NOMO-1 treated with dmso at 0.1 percent for 144 hours (cell line): ENCODE measurements around the gene CDK5RAP3.
"Not testable (repeated sequence)": the region's sequence is repeated elsewhere in the genome, so short reads cannot be mapped to it uniquely, and the experiment has no call there.

Experiments used
- DNase-seq: peaks from one replicate; lab custom pipeline; 2025; ENCODE audit not compliant: unreplicated experiment; lab: John Stamatoyannopoulos, UW

CDK5RAP3 gene, protein sequence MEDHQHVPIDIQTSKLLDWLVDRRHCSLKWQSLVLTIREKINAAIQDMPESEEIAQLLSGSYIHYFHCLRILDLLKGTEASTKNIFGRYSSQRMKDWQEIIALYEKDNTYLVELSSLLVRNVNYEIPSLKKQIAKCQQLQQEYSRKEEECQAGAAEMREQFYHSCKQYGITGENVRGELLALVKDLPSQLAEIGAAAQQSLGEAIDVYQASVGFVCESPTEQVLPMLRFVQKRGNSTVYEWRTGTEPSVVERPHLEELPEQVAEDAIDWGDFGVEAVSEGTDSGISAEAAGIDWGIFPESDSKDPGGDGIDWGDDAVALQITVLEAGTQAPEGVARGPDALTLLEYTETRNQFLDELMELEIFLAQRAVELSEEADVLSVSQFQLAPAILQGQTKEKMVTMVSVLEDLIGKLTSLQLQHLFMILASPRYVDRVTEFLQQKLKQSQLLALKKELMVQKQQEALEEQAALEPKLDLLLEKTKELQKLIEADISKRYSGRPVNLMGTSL

DNA sequence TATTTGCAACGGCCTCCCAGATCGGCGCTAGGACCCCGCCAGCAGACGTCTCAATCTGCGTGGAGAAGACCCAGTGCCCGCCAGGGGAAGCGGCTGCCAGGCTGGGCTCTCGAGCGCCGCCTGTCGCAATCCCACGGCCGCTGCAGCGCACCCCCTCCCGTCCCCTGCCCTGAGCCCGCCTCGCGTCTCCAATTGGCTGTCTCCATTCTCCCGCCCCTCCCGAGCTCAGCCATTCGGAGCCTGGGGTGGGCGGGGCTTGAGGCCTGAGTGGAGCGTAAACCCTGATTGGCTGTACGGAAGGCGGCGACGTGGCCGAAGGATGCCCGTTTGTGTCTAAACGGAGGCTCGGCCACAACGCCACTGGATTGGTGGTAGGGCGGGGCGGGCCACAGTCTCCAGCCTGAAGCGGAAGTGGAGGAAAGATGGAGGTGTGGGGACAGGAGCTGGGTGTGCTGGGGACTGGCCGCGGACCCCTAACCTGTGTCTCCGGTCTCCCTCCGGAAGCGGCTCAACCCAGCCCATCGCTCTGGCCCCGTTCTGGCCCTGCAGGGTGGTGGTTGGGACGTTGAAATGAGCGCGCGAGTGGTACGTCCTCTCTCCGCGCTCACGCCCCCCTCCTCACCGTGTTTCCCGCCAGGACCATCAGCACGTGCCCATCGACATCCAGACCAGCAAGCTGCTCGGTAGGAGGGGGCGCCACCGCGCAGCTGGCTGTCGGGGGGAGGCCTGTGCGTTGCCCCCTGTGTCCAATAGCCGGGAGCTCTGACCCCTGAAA, at the start of gene CDK5RAP3:
CDK5RAP3 (plus strand) TSS at position 389 of the 775 bp plus-strand sequence; CDS start at position 423, 34 bp downstream.
- DNase-seq: peak; percentile 99

DNA sequence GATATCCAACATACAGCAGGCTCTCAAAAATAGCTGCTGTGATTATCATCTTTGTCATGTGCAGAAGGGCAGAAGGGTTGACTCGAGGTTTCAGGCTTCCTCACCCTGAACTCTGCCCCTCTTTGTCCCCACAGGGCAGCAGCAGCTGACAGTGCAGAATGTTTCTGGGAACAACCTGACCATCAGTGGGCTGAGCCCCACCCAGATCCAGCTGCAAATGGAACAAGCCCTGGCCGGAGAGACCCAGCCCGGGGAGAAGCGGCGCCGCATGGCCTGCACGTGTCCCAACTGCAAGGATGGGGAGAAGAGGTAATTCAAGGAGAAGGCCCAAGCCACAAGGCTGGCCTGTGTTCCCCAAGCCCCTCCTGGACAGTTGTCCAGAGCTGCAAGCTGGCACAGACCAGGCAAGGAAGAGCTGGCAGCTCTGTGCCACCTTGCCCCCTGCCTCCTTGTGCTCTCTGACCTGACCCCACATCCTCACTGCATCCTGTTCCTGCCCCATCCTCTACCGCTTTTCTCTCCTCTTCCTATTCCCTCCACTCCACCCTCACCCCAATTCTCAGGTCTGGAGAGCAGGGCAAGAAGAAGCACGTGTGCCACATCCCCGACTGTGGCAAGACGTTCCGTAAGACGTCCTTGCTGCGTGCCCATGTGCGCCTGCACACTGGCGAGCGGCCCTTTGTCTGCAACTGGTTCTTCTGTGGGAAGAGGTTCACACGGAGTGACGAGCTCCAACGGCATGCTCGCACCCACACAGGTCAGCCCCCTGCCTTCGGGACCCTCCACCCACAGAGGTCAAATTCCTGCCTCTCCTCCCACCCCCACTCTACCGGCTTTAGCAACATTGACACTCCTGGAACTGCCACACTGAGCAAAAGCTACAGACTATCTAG, 45.9 kb upstream of the CDK5RAP3 start:
- no peak for DNase-seq

DNA sequence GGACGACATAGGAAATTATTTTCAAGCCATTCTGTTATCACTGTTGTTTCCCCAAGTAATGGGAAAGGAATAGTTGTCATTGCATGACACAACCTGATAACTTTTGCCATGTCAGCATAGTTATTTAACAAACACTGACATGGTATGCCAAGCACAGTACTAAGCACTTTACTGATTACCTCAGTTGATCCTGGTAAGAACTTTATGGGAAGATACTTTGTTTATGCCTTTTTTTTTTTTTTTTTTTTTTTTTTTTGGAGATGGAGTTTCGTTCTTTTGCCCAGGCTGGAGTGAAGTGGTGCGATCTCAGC, 45.3 kb upstream of the CDK5RAP3 start:
- DNase-seq: no peak

DNA sequence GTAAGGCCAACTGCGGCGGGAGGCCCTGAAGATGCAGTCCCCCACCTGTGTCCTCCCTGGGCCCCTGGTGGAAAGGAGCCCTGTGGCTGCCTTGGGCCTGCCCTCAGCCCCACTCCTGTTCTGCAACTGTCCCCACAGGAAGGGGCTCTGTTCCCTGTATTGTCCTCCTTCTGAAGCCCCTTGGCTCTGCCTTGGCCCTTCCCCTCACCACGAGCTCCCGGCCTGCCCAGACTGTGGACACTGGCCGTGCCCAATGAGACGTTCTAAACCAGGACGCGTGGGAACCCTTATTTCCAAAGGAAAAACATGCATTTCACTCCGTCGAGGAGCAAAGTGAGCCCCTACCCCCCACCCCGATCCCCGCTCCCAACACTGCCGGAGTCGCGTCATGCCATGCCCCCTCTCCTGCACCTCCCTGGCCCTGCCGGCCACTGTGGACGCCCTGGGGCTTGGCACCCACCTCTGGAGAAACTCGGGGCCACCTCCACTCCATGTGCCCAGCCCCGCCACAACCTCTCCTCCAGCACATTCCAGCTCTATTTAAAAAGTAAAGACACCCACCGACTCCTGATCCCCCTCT, 43.0 kb upstream of the CDK5RAP3 start:
- DNase-seq: no peak

DNA sequence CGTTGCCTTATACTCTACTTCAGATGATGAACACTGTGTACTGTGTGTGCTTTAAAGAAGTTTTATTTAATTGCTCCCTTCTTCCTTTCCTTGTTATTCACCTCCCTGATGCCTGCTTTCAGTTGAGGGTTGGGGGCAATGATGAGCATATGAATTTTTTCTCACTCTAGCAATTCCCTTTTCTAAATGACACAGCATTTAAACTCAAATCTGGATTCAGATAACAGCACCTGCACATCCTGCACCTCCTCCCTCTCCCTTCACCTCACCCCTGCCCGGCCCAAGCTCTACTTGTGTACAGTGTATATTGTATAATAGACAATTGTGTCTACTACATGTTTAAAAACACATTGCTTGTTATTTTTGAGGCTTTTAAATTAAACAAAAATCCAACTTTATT, 42.5 kb upstream of the CDK5RAP3 start:
- DNase-seq: no peak

DNA sequence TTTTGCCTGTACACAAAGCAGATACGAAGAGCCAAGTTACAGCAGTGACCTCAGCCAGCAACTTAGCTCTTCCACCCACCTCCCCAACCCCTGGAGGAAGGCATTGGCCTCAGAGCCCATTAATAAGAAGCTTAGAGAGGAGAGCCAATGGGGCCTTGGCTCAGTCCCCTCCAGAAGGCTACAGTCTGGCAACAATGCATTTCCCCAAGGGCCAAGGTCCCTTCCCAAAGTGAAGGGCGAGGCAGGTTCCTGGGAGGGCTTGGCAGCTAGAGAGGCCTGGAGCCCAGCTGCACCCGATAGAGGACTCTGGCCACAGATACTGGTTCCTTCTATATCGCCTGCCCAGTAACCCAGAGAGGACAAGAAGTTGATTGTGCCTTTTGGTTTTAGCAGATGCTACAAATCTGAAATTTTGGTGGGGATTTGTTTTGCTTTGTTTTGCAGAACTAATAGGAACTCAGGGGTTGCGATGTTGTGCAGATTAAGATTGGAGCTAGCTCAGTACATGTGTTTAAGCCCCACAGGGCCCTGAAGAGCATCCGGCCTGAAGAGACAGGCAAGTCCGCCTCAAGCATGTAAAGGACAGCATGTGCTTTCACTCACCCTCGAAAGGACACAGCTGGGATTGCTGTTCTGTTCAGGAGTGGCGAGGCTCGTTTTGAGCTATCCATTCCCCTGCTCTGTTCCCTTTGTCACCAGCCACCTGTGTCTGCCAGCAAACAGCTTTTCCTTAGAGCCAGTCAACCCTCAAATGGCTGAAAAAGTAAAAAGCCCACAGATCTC, 41.5 kb upstream of the CDK5RAP3 start:
- DNase-seq: no peak

DNA sequence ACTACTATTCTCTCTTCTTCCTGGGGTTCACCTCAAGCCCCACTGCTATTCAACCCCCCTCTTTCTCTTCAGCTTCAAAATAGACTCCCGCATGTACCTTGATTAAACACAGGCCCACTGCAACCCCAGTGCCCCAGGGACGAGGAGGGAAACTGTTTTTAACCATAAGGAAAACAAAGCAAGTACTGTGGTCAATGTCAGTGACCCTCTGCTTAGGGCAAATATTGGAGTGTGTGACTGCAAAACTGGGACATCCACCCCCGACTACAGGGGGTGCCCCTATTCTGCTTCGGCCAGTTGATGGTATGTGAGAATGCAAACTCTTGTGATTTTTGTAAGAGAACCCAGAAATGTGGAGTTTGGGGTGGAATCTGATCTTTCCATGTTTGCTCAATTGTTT, 39.1 kb upstream of the CDK5RAP3 start:
- no peak for DNase-seq

DNA sequence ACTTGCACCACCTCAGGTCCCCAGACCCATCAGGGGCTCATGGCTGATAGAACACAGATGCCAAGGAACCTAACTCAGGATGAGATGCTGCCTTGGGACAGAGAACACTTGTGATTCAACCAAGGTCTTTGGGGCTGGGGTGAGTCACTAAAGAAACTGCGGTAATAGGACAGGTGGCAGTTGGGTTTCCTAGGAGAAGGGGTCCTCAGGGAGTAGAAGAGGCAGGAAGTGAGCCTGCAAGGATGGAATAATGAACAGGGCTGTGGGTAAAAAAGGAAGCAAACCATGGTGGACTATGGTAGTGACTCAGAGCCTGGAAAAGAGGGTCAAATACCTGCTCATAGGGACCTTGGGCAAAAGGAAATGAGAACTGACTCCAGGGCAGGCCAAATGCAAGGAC, 36.1 kb upstream of the CDK5RAP3 start:
- DNase-seq: no peak

DNA sequence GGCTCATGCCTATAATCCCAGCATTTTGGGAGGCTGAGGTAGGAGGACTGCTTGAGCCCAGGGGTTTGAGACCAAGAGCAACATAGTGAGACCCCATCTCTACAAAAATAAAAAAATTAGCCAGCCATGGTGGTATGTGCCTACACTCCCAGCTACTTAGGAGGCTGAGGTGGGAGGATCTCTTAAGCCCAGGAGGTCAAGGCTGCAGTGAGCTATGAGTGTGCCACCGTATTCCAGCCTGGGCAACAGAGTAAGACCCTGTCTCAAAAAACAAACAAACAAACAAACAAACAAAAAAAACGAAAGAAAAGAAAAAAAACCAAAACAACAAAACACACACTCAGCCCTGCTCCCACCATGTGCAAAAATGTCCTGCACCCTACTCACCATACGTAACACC, 35.4 kb upstream of the CDK5RAP3 start:
- not testable (repeated sequence) for DNase-seq

DNA sequence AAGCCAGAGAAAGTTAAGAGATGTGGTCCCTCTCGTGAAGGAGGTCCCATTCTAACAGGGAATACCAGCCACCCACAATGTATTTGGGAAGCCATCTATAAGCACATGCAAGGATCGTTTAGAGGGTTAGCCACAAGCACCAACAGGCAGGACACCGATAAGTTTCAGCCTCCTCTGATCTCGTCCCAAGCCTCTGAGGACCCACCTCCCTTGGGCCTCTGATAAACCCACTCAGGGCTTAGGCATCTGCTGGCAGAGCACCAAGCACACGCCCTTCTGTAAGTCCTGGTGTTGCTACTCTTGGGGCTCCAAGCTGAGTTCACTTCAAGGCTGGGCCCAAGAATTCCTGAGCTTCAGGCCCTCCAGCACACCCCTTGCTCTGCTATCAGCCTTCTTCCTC, 35.0 kb upstream of the CDK5RAP3 start:
- no peak for DNase-seq

DNA sequence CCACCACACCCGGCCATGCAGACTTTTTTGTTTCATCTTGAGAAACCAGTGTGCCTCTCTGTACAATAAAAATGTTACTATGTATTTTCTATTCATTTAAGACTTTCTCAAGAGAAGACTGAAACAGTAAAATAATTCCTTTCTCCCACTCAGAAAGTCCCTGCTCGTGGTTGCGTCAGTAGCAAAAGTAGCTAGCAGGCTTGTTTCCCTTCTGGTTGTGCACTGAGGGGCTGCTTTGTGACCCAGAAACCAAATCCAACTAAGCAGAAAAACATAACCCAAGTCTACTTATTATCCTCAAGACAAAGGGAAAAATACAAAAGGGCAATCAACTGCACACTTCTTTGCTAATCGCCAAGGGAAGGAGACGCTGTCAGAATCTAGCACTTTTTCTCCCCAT, 33.0 kb upstream of the CDK5RAP3 start:
- DNase-seq: no peak

DNA sequence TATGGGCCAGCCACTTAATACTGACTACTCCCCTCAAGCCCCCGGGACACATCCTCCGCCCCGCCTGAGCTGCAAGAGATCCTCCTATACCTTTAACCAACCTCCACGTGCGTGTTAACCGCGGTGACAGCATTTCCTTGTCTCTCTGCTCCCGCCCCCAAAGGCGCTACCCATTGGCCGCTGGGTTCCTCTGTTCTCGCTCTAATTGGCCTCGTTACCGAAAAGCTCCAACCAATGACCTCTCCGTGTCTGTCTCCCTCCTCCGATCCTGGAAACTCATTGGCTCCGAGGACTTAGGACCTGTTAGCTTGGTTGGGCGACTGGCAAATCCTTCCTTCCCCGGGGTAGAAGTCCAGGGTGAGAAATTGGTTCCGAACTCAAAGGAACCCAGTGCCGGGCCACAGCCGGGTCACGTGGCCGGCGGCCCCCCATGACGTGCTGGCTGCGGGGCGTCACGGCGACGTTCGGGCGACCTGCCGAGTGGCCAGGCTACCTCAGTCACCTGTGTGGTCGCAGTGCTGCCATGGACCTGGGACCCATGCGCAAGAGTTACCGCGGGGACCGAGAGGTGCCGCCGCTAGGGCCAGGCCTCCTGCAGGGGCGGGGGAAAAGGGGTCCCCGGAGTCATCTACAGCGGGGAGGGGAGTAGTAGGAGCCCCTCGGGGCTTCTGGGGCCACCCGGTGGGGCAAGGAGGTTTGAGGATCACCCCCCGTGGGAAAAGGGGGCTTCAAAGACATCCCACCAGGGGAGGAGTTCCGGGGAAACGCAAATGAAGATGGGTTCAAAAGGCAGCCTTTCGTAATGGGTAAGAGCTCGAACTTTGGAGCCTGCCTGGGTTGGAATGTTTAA, 29.4 kb upstream of the CDK5RAP3 start, which contains the start of gene PNPO:
PNPO (plus strand) TSS at position 326 of the 850 bp plus-strand sequence; CDS start at position 431, 105 bp downstream.
- DNase-seq: peak; percentile 98

DNA sequence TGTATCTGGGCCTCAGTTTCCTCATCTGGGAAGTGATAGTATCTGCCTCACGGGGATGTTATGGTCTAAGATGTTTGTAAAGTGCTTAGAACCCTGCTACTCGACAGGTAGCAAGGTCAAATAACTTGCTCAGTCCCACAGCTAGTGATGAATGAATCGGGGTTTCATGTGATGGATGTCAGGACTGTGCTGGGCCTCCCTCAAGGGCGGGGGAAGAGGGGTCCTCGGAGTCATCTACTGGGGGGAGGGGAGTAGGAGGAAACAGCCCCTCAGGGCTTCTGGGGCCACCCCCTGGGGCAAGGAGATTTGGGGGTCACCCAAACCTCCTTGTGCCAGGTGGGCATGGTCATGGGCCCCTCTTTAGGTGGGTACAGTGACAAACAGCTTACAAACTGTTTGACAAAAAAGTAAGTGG, 28.8 kb upstream of the CDK5RAP3 start:
- DNase-seq: no peak

DNA sequence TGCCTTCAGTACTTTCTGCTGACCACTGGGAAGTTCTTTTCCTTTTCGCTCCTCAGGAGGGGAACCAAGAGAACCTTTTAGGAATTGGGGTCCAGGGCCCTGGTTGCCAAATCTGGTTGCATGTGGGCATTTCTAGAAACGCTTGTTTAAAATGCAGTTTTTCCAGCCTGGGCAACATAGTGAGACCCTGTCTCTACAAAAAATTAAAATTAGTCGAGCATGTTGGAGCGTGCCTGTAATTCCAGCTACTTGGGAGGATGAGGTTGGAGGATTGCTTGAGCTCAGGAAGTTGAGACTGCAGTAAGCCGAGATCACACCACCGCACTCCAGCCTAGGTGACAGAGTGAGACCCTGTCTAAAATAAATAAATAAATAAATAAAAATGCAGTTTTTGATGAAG, 28.3 kb upstream of the CDK5RAP3 start:
- no peak for DNase-seq

DNA sequence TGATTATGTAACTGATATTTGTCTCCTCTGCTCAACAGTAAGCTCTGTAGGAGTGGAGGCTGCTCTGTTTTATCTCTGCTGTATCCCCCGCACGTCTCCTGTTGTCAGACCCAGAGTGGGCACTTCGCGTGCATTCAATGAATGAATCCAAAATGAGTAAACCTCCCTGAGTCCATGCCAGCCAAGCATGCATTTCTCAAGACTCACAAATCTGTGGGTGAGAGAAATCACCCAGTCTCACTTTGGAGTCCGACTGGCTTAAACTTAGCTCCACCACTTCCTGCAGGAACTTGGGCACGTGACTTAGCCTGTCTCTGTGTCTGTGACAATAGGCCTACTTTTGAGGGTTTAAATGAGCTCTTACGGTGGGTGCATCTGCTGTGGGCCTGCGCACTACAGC, 25.8 kb upstream of the CDK5RAP3 start:
- peak; percentile 3 for DNase-seq

DNA sequence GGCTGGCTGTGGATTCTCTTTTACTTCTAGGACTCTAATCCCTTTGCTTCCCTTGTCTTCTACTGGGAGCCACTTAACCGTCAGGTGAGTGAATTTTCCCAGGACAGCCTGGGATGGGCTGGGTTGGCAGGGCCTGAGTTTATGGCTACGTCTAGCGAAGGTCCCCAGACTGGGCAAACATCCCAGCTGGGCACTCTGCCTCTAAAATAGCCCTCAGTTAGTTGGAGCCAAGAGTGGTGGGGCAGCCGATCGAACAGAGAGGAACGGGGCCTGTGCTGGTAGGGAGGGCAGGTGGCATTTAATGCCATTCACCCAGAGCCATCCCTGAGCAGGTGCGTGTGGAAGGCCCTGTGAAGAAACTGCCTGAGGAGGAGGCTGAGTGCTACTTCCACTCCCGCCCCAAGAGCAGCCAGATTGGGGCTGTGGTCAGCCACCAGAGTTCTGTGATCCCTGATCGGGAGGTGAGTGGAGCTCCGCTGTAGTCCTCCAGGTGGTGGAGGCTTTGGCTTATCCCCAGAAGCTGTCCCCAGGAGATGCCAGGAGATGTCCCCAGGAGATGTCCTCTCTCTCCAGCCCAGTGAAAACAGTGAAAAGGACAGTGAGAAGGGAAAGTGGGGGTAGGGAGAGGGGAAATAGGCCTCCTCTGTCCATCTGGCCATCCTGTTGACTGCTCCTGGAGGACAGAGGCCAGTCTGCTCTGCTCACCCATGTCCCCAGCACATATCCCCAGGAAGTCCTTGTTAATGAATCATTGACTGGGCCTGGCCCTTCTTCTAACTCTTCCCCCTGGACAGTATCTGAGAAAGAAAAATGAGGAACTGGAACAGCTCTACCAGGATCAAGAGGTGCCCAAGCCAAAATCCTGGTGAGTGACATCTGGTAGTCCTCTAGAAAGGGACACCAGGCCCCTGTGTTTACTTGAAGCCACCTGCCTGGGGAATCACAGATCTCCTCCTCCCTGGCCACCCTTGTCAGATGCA, 25.1 kb upstream of the CDK5RAP3 start:
- no peak for DNase-seq

DNA sequence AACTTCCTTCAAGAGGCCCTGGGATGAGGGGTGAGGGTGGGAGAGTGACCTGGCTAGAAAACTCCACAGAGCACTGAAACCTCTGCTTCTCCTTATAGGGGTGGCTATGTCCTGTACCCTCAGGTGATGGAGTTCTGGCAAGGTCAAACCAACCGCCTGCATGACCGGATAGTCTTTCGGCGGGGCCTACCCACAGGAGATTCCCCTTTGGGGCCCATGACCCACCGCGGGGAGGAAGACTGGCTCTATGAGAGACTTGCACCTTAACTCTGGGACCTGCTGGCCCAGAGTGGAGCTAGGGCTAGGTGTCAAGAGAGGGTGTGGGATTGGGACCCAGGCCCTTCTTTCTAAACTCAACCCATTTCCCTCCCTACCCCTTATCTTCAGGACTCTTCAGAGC, 24.4 kb upstream of the CDK5RAP3 start:
- DNase-seq: no peak

DNA sequence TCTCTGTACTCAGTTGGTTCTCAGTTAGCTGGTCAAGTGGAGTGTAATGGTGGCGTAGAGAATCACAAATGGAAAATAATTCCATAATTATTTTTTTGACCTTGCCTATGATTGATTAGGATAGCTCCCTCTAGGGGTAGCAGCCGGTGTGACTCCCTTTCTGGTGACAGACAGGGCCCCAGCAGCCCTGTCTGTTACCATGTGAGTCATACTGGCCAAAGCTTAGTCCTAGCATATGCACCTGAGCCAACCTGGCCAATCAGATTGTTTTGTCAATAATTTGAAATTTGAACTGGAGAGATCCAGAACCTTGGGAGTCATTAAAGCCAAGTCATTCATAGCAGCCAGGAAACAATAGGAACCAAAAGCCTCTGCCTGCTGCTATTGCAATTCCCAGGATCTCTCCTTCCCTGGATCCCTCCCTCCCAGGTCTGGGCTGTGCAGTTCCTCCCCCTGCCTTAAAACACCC, 23.9 kb upstream of the CDK5RAP3 start:
- peak; percentile 52 for DNase-seq
